Esophagus mucosa (tissue), 1 donor: ENCODE measurements around the gene STIP1. TPM values are rescaled to one million over a fixed set of nuclear protein-coding genes. Genes with fewer than 3 reads are reported as not detected.

ENCODE experiments used
- ATAC-seq: fragments of 200-7000 bp; cut with Tn5 transposase; one replicate; pipeline ENCODE4 v1.9.1; 2020
- total RNA-seq: library from RNA; stranded (reverse); gene quantifications from one replicate; pipeline ENCODE4 v1.2.4, GENCODE V29; 2023
- donor health status: DM: yes; HTN: yes; CAD: no.

Gene STIP1
- total RNA-seq, 1 donor from 2014 or later, result 74.2 TPM

- ATAC-seq, result peak; percentile 0
Measured at GRCh38 chr11:64224891-64225607, 39.1 kb downstream of the STIP1 start.

GRCh38 chr11:64225608-64226506, 39.9 kb downstream of the STIP1 start, which contains the start of the genes NUDT22 and TRPT1:
Gene NUDT22, plus strand, starts transcription at chr11:64226274. Its CDS starts 379 bp downstream, at chr11:64226653.
Gene TRPT1, minus strand, starts transcription at chr11:64226186. Its CDS starts 326 bp downstream, at chr11:64225860.
- peak; percentile 74 for ATAC-seq

GRCh38 chr11:64226507-64227051, 40.6 kb downstream of the STIP1 start:
- ATAC-seq, result peak; percentile 26

- ATAC-seq, result no peak
Measured at GRCh38 chr11:64227405-64227956, 41.5 kb downstream of the STIP1 start.

- no peak for ATAC-seq
Measured at GRCh38 chr11:64229090-64229743, 43.2 kb downstream of the STIP1 start.

- no peak for ATAC-seq
Measured at GRCh38 chr11:64229744-64230170, 43.8 kb downstream of the STIP1 start.

GRCh38 chr11:64230171-64230984, 44.4 kb downstream of the STIP1 start, which contains the start of gene DNAJC4:
Gene DNAJC4, plus strand, starts transcription at chr11:64230548. Its CDS starts 307 bp downstream, at chr11:64230855.
- peak; percentile 49 for ATAC-seq

- ATAC-seq, result no peak
Measured at GRCh38 chr11:64230985-64231365, 45.0 kb downstream of the STIP1 start.

GRCh38 chr11:64231546-64231945, 45.6 kb downstream of the STIP1 start:
- ATAC-seq, result no peak

- ATAC-seq, result no peak
Measured at GRCh38 chr11:64232182-64232966, 46.4 kb downstream of the STIP1 start.

GRCh38 chr11:64232967-64233315, 47.0 kb downstream of the STIP1 start:
- no peak for ATAC-seq

- peak; percentile 35 for ATAC-seq
Measured at GRCh38 chr11:64233913-64234586, 48.1 kb downstream of the STIP1 start, which contains the start of gene VEGFB. Gene VEGFB, plus strand, starts transcription at chr11:64234584. Its CDS starts 250 bp downstream, at chr11:64234834.

- peak; percentile 39 for ATAC-seq
Measured at GRCh38 chr11:64234647-64235379, 48.8 kb downstream of the STIP1 start.

- ATAC-seq, result no peak
Measured at GRCh38 chr11:64235437-64236161, 49.6 kb downstream of the STIP1 start.

- ATAC-seq, result peak; percentile 4
Measured at GRCh38 chr11:64237484-64237951, 51.5 kb downstream of the STIP1 start.

- ATAC-seq, result no peak
Measured at GRCh38 chr11:64238076-64238475, 52.1 kb downstream of the STIP1 start.

- ATAC-seq, result no peak
Measured at GRCh38 chr11:64238999-64239398, 53.0 kb downstream of the STIP1 start.
